H1 (cell line): ENCODE data around the gene SLC25A21. TPM values are rescaled to one million over a fixed set of nuclear protein-coding genes. Genes with fewer than 3 reads are reported as not detected.

Experiments
- CEBPB ChIP-seq: IDR thresholded peaks from 2 replicates; pipeline ENCODE4 v1.6.1; 2012; ENCODE audit warnings: low read depth, low read length
- CHD7 ChIP-seq: fragments of 300-600 bp; sonication (generic); IDR thresholded peaks from 2 replicates; pipeline ENCODE4 v1.7.1; 2012; ENCODE audit warnings: low read length, moderate library complexity, mild to moderate bottlenecking, inconsistent platforms; ENCODE audit not compliant: insufficient replicate concordance
- JUN ChIP-seq: IDR thresholded peaks from 2 replicates; pipeline ENCODE4 v1.6.1; 2011; ENCODE audit warnings: low read depth, mild to moderate bottlenecking, improper control_type of control experiment, low read length
- KDM4A ChIP-seq: IDR thresholded peaks from one replicate; pipeline ENCODE4 v1.7.1; 2012; ENCODE audit warnings: low read depth, mild to moderate bottlenecking, moderate library complexity, low read length, inconsistent platforms; ENCODE audit not compliant: severe bottlenecking
- NRF1 ChIP-seq: IDR thresholded peaks from 2 replicates; pipeline ENCODE4 v1.6.1; 2011; ENCODE audit warnings: mild to moderate bottlenecking, low read depth, low read length, improper control_type of control experiment
- RFX5 ChIP-seq: IDR thresholded peaks from 2 replicates; pipeline ENCODE4 v1.6.1; 2011; ENCODE audit warnings: low read depth, low read length, improper control_type of control experiment, borderline replicate concordance
- SP1 ChIP-seq: IDR thresholded peaks from 2 replicates; pipeline ENCODE4 v1.6.1; 2011; ENCODE audit warnings: low read depth, low read length
- SP4 ChIP-seq: IDR thresholded peaks from 2 replicates; pipeline ENCODE4 v1.6.1; 2012; ENCODE audit warnings: low read length, inconsistent platforms
- polyA plus RNA-seq, 7 experiments: library from polyadenylated mRNA; depleted of rRNA in 3 of 7; stranded (reverse) in 5 of 7; unstranded in 2 of 7; fragments of >200 nt in 5 of 7; fragments of 200-250 nt in 2 of 7; gene quantifications; 1 replicate in 5 of 7; 2 replicates in 1 of 7; 4 replicates in 1 of 7; pipeline versions ENCODE4 v1.2.1 to v1.2.3, GENCODE V29; 2011 to 2013; ENCODE audit warnings: missing spikeins in 2 of 7, mixed read lengths in 2 of 7
- total RNA-seq: library from RNA; stranded (reverse); fragmentation: NEBNext Ultra II Directional; extraction: Animal tissue kit (Norgen Biotek cat#: 25700); gene quantifications from 2 replicates; pipeline ENCODE4 v1.2.1, GENCODE V29; 2021

The SLC25A21 gene
- total and polyA plus RNA-seq, 2 of the 8 experiments (the other 6 are each of a cell fraction or from before 2014, with no cell fraction given) = 6.9 to 15.7 TPM

- no peak for TF ChIP-seq CHD7
- TF ChIP-seq SP4 = no peak
- TF ChIP-seq JUN = no peak
- no peak for TF ChIP-seq CEBPB
- no peak for TF ChIP-seq RFX5
- no peak for TF ChIP-seq NRF1
- no peak for TF ChIP-seq KDM4A
- no peak for TF ChIP-seq SP1
Observed at GRCh38 chr14:36947362-36947761, 225.0 kb downstream of the SLC25A21 start (continued).
